IMR-90 (cell line): ENCODE data around the gene GCN1. TPM values are rescaled to one million over a fixed set of nuclear protein-coding genes. Genes with fewer than 3 reads are reported as not detected.

Experiments used
- ATAC-seq: fragments of 200-7000 bp; cut with Tn5 transposase; 2 replicates; pipeline ENCODE4 v1.9.1; 2020; ENCODE audit warnings: low read depth, mild to moderate bottlenecking, moderate library complexity
- BruUV-seq: library from RNA; stranded (reverse); fragments of 400-500 nt; replicated peaks from 2 replicates; lab custom pipeline; 2021; lab: Mats Ljungman, UMichigan
- CTCF ChIA-PET: fragments of 300-600 bp; formaldehyde crosslinking; extraction: SDS; loops from one replicate; lab custom pipeline; 2021; ENCODE audit warnings: antibody characterized with exemption; lab: Yijun Ruan, JAX
- POLR2A ChIA-PET: fragments of 300-600 bp; sonication (Branson Sonifier 250); formaldehyde crosslinking; loops from one replicate; lab custom pipeline; 2022; ENCODE audit warnings: antibody characterized with exemption; ENCODE audit not compliant: unreplicated experiment; lab: Charles Lee
- DNase-seq: peaks from one replicate; pipeline ENCODE4 v3.0.0; 2013
- H2AFZ ChIP-seq: replicated peaks from 2 replicates; pipeline ENCODE3; 2013; ENCODE audit warnings: low read length, mild to moderate bottlenecking; ENCODE audit not compliant: poor library complexity
- H2AK5ac ChIP-seq: 2 replicates; pipeline ENCODE4 v1.6.1; 2013; ENCODE audit warnings: low read depth, low read length, inconsistent platforms
- H2AK9ac ChIP-seq: replicated peaks from 2 replicates; pipeline ENCODE3; 2013; ENCODE audit warnings: mild to moderate bottlenecking, low read depth, low read length, moderate library complexity; ENCODE audit not compliant: poor library complexity
- H2BK120ac ChIP-seq: 2 replicates; pipeline ENCODE4 v1.6.1; 2013; ENCODE audit warnings: low read depth, low read length, inconsistent platforms
- H2BK15ac ChIP-seq: 3 replicates; pipeline ENCODE4 v1.6.1; 2013; ENCODE audit warnings: low read depth, low read length, inconsistent platforms
- H2BK20ac ChIP-seq: 2 replicates; pipeline ENCODE4 v1.6.1; 2013; ENCODE audit warnings: low read depth, mild to moderate bottlenecking, inconsistent platforms, low read length, moderate library complexity
- H2BK5ac ChIP-seq: 2 replicates; pipeline ENCODE4 v1.6.1; 2013; ENCODE audit warnings: mild to moderate bottlenecking, low read depth, low read length, inconsistent platforms; ENCODE audit not compliant: poor library complexity, severe bottlenecking
- H3K14ac ChIP-seq: replicated peaks from 2 replicates; pipeline ENCODE4 v1.6.1; 2013; ENCODE audit warnings: low read depth, low read length, inconsistent platforms
- H3K18ac ChIP-seq: 2 replicates; pipeline ENCODE4 v1.6.1; 2013; ENCODE audit warnings: low read depth, low read length, control low read depth
- H3K23ac ChIP-seq: 2 replicates; pipeline ENCODE4 v1.6.1; 2013; ENCODE audit warnings: low read depth, low read length, inconsistent platforms
- H3K27ac ChIP-seq: 2 replicates; pipeline ENCODE4 v1.5.1; 2013; ENCODE audit warnings: mild to moderate bottlenecking, control low read depth, low read length; ENCODE audit not compliant: insufficient read depth
- H3K27me3 ChIP-seq: 2 replicates; pipeline ENCODE4 v1.6.1; 2013; ENCODE audit warnings: low read length; ENCODE audit not compliant: control insufficient read depth, insufficient read depth
- H3K36me3 ChIP-seq: 2 replicates; pipeline ENCODE4 v1.6.1; 2013; ENCODE audit warnings: low read length, mixed read lengths; ENCODE audit not compliant: control insufficient read depth, insufficient read depth
- H3K4ac ChIP-seq: 2 replicates; pipeline ENCODE4 v1.6.1; 2013; ENCODE audit warnings: low read depth, low read length, inconsistent platforms
- H3K4me1 ChIP-seq: 2 replicates; pipeline ENCODE4 v1.6.1; 2013; ENCODE audit warnings: low read length, mixed read lengths; ENCODE audit not compliant: control insufficient read depth, insufficient read depth
- H3K4me2 ChIP-seq: 2 replicates; pipeline ENCODE4 v1.6.1; 2013; ENCODE audit warnings: low read depth, mild to moderate bottlenecking, control low read depth, low read length, moderate library complexity
- H3K4me3 ChIP-seq: 2 replicates; pipeline ENCODE4 v1.5.1; 2013; ENCODE audit warnings: low read depth, mild to moderate bottlenecking, control low read depth, low read length, moderate library complexity; ENCODE audit not compliant: insufficient read depth
- H3K56ac ChIP-seq: 2 replicates; pipeline ENCODE4 v1.6.1; 2013; ENCODE audit warnings: low read length, inconsistent platforms; ENCODE audit not compliant: insufficient read depth; ENCODE audit errors: extremely low read depth
- H3K79me1 ChIP-seq, 2 experiments: 2 replicates each; pipeline ENCODE4 v1.6.1; 2013; ENCODE audit warnings: low read length in 2 of 2, inconsistent platforms in 1 of 2, low read depth in 1 of 2
- H3K9ac ChIP-seq: 2 replicates; pipeline ENCODE4 v1.6.1; 2013; ENCODE audit warnings: low read depth, low read length, control low read depth
- H3K9me1 ChIP-seq: 2 replicates; pipeline ENCODE4 v1.6.1; 2013; ENCODE audit warnings: low read length, inconsistent platforms; ENCODE audit not compliant: insufficient read depth
- H3K9me3 ChIP-seq: 2 replicates; pipeline ENCODE4 v1.6.1; 2013; ENCODE audit warnings: low read length; ENCODE audit not compliant: control insufficient read depth, insufficient read depth
- H4K20me1 ChIP-seq: 2 replicates; pipeline ENCODE4 v1.6.1; 2013; ENCODE audit warnings: low read length, inconsistent platforms; ENCODE audit not compliant: insufficient read depth
- H4K5ac ChIP-seq: 2 replicates; pipeline ENCODE4 v1.6.1; 2013; ENCODE audit warnings: mild to moderate bottlenecking, low read depth, low read length, control low read depth
- H4K8ac ChIP-seq, 2 experiments: 2 replicates each; pipeline ENCODE4 v1.6.1; 2013; ENCODE audit warnings: low read depth in 2 of 2, low read length in 2 of 2, control low read depth in 1 of 2, inconsistent platforms in 1 of 2
- H4K91ac ChIP-seq: 2 replicates; pipeline ENCODE4 v1.6.1; 2013; ENCODE audit warnings: low read depth, low read length, inconsistent platforms; ENCODE audit not compliant: insufficient read depth
- BHLHE40 ChIP-seq: fragments of 150-350 bp; IDR thresholded peaks from 2 replicates; pipeline ENCODE4 v1.6.1; 2016; ENCODE audit warnings: mild to moderate bottlenecking, low read depth, low read length
- CEBPB ChIP-seq: IDR thresholded peaks from 2 replicates; pipeline ENCODE4 v1.6.1; 2012; ENCODE audit warnings: low read depth, low read length, improper control_type of control experiment
- CHD1 ChIP-seq: IDR thresholded peaks from 2 replicates; pipeline ENCODE4 v1.6.1; 2012; ENCODE audit warnings: low read depth, low read length, improper control_type of control experiment
- FOS ChIP-seq: fragments of 150-350 bp; IDR thresholded peaks from 2 replicates; pipeline ENCODE4 v1.6.1; 2016; ENCODE audit warnings: low read depth, low read length
- MAFK ChIP-seq: IDR thresholded peaks from 2 replicates; pipeline ENCODE4 v1.6.1; 2012; ENCODE audit warnings: low read depth, low read length, improper control_type of control experiment
- MAZ ChIP-seq: IDR thresholded peaks from 2 replicates; pipeline ENCODE4 v1.6.1; 2012; ENCODE audit warnings: low read depth, mild to moderate bottlenecking, low read length, improper control_type of control experiment, moderate library complexity, borderline replicate concordance
- MXI1 ChIP-seq: IDR thresholded peaks from 2 replicates; pipeline ENCODE4 v1.6.1; 2012; ENCODE audit warnings: low read depth, mild to moderate bottlenecking, low read length, moderate library complexity, borderline replicate concordance
- NFE2L2 ChIP-seq: fragments of 150-350 bp; IDR thresholded peaks from 2 replicates; pipeline ENCODE4 v1.6.1; 2016; ENCODE audit warnings: low read depth, mild to moderate bottlenecking, low read length
- POLR2A ChIP-seq: IDR thresholded peaks from 2 replicates; pipeline ENCODE4 v1.6.1; 2012; ENCODE audit warnings: mild to moderate bottlenecking, low read depth, low read length
- RAD21 ChIP-seq: IDR thresholded peaks from 2 replicates; pipeline ENCODE4 v1.6.1; 2012; ENCODE audit warnings: low read length, improper control_type of control experiment
- RCOR1 ChIP-seq: IDR thresholded peaks from 2 replicates; pipeline ENCODE4 v1.6.1; 2012; ENCODE audit warnings: mild to moderate bottlenecking, low read length, improper control_type of control experiment; ENCODE audit not compliant: insufficient replicate concordance
- RFX5 ChIP-seq: IDR thresholded peaks from 2 replicates; pipeline ENCODE4 v1.8.0; 2012; ENCODE audit warnings: low read depth, mild to moderate bottlenecking, low read length, moderate library complexity
- USF2 ChIP-seq: fragments of 150-350 bp; IDR thresholded peaks from 2 replicates; pipeline ENCODE4 v1.6.1; 2017; ENCODE audit warnings: mild to moderate bottlenecking, antibody characterized with exemption, low read length, low read depth
- WGBS, 2 experiments: methylation state at CpG; one replicate each; pipeline versions ENCODE4 v1.1.5 to v1.1.7; 2013; ENCODE audit warnings: missing lambda C conversion rate in 2 of 2; ENCODE audit not compliant: insufficient read length in 1 of 2; ENCODE audit errors: extremely low coverage in 2 of 2; 5-methylcytosine and 5-hydroxymethylcytosine counted together
- dilution Hi-C: fragments of 300-500 bp; cut with HindIII; formaldehyde crosslinking; loops from one replicate; pipeline ENCODE4 v1.14.3; 2018; ENCODE audit warnings: low sequenced_read_pairs; ENCODE audit not compliant: unreplicated experiment
- in situ Hi-C: fragments of 300-500 bp; cut with MboI; formaldehyde crosslinking; loops from 3 replicates; pipeline ENCODE4 v1.14.3; 2019; ENCODE audit warnings: low sequenced_read_pairs, inconsistent platforms, mixed read lengths
- intact Hi-C: fragments of 100-400 bp; cut with micrococcal nuclease; formaldehyde crosslinking; loops from 2 replicates; pipeline ENCODE4 v1.10.0; 2022
- polyA plus RNA-seq, 3 experiments: library from polyadenylated mRNA; depleted of rRNA; stranded (reverse); fragments of >200 nt; gene quantifications; 2 replicates each; pipeline ENCODE4 v1.2.3, GENCODE V29; 2012; ENCODE audit warnings: low replicate concordance in 1 of 3
- total RNA-seq: library from RNA; depleted of rRNA; stranded (reverse); fragments of >200 nt; gene quantifications from 2 replicates; pipeline ENCODE4 v1.2.3, GENCODE V29; 2012
- TF ChIP-seq, protein P1 (sequence below): fragments of 150-350 bp; IDR thresholded peaks from 2 replicates; pipeline ENCODE4 v1.6.1; 2016; ENCODE audit warnings: low read depth, mild to moderate bottlenecking, low read length, moderate library complexity, borderline replicate concordance
- TF ChIP-seq, protein P2 (sequence below): conservative IDR thresholded peaks from 2 replicates; pipeline ENCODE4 v1.5.1; 2012; ENCODE audit warnings: mild to moderate bottlenecking, low read depth, low read length, improper control_type of control experiment

Gene GCN1
- total and polyA plus RNA-seq, 2 of the 4 experiments (the other 2 are of a cell fraction) = 57.8 to 77.6 TPM

DNA sequence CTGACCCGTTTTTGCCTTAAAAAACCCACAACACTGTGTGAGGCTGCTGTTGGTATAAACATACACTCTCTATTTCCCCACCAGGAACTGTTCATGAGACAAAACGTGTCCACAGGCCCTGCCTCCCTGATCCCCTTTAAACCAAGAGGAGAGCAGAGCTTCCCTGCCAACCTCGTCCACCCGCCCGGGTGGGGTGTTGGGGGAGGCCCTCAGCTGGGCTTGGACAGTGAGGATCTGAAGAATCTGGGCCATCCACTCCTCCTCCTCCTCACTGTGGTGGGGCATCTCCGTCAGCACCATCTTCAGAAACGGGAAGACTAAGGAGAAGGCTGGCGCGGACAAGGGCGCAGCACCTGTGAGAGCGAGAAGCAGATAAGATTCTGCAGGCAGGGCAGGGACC is 36.8 kb downstream of the GCN1 start:
- no peaks in the 10 kb centered on the region for H3K9me3 ChIP-seq
- H2BK5ac ChIP-seq = no peak overlapping the region
- DNase-seq = no peak
- no peak overlapping the region for H3K4me2 ChIP-seq
- peaks cover 4% of the 10 kb centered on the region for H4K20me1 ChIP-seq
- no peak for ATAC-seq
- no peak overlapping the region for H2AFZ ChIP-seq
- H2BK120ac ChIP-seq = no peak overlapping the region
- peak overlapping the region; percentile 36 for H2AK9ac ChIP-seq
- dilution Hi-C loops = no loop called here
- H3K9me1 ChIP-seq = no peaks in the 10 kb centered on the region
- H3K14ac ChIP-seq = no peak overlapping the region
- H2AK5ac ChIP-seq = no peak overlapping the region
- intact Hi-C loops = no loop called here
- POLR2A ChIA-PET = no interaction called here
- WGBS, 2 experiments = no CpG with 5 or more reads among the region's 11 CpGs
- H4K91ac ChIP-seq = no peak overlapping the region
- no peak overlapping the region for H4K5ac ChIP-seq
- H3K4ac ChIP-seq = no peak overlapping the region
- no peak overlapping the region for H3K4me3 ChIP-seq
- H4K8ac ChIP-seq = no peak overlapping the region
- H2BK20ac ChIP-seq = no peak overlapping the region
- CTCF ChIA-PET = no interaction called here
- H3K27me3 ChIP-seq = no peaks in the 10 kb centered on the region
- H3K9ac ChIP-seq = no peak overlapping the region
- H3K79me1 ChIP-seq = peaks cover 9 to 18% of the 10 kb centered on the region in 2 experiments; a peak in 2 of 4 replicates
- no peaks in the 10 kb centered on the region for H3K4me1 ChIP-seq
- no peak overlapping the region for H3K27ac ChIP-seq
- no peak overlapping the region for H3K18ac ChIP-seq
- H2BK15ac ChIP-seq = no peak overlapping the region
- H3K56ac ChIP-seq = no peak overlapping the region
- no TSS peak for BruUV-seq
- H3K36me3 ChIP-seq = peaks cover 87% of the 10 kb centered on the region
- H3K23ac ChIP-seq = no peak overlapping the region
- in situ Hi-C loops = no loop called here
- TF ChIP-seq RFX5 (no peak), BHLHE40 (no peak), NFE2L2 (no peak), CHD1 (no peak), USF2 (no peak), MAFK (no peak), CEBPB (no peak), MAZ (no peak), FOS (no peak), RCOR1 (no peak), MXI1 (no peak), POLR2A (no peak), RAD21 (no peak)
- TF ChIP-seq, protein P1, sequence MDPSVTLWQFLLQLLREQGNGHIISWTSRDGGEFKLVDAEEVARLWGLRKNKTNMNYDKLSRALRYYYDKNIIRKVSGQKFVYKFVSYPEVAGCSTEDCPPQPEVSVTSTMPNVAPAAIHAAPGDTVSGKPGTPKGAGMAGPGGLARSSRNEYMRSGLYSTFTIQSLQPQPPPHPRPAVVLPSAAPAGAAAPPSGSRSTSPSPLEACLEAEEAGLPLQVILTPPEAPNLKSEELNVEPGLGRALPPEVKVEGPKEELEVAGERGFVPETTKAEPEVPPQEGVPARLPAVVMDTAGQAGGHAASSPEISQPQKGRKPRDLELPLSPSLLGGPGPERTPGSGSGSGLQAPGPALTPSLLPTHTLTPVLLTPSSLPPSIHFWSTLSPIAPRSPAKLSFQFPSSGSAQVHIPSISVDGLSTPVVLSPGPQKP = no peak
- TF ChIP-seq, protein P2, sequence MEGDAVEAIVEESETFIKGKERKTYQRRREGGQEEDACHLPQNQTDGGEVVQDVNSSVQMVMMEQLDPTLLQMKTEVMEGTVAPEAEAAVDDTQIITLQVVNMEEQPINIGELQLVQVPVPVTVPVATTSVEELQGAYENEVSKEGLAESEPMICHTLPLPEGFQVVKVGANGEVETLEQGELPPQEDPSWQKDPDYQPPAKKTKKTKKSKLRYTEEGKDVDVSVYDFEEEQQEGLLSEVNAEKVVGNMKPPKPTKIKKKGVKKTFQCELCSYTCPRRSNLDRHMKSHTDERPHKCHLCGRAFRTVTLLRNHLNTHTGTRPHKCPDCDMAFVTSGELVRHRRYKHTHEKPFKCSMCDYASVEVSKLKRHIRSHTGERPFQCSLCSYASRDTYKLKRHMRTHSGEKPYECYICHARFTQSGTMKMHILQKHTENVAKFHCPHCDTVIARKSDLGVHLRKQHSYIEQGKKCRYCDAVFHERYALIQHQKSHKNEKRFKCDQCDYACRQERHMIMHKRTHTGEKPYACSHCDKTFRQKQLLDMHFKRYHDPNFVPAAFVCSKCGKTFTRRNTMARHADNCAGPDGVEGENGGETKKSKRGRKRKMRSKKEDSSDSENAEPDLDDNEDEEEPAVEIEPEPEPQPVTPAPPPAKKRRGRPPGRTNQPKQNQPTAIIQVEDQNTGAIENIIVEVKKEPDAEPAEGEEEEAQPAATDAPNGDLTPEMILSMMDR = no peak
